GM12892 (cell line): ENCODE results near the gene C6orf52.

Experiments
- POLR2A ChIP-seq: IDR thresholded peaks from 2 replicates; pipeline ENCODE4 v1.6.1; 2011; ENCODE audit warnings: low read depth, low read length, control low read depth
- POLR2AphosphoS5 ChIP-seq: IDR thresholded peaks from 2 replicates; pipeline ENCODE4 v1.6.1; 2011; ENCODE audit warnings: low read depth, low read length, control low read depth
- TAF1 ChIP-seq: IDR thresholded peaks from 2 replicates; pipeline ENCODE4 v1.6.1; 2011; ENCODE audit warnings: low read depth, mild to moderate bottlenecking, control low read depth, low read length, borderline replicate concordance

GRCh38 chr6:10644225-10644624 is 50.2 kb downstream of the C6orf52 start:
- TF ChIP-seq TAF1 (no peak), POLR2A (no peak), POLR2AphosphoS5 (no peak)
